ENCODE measurements around the gene LRRC53. TPM values are rescaled to one million over a fixed set of nuclear protein-coding genes. Genes with fewer than 3 reads are reported as not detected.

Gene LRRC53
- total RNA-seq, 2 experiments from 2014 or later, result not detected

- no peaks in the 10 kb centered on the region for H3K27me3 Mint-ChIP-seq
- no peak for DNase-seq
- TF ChIP-seq, protein P1, sequence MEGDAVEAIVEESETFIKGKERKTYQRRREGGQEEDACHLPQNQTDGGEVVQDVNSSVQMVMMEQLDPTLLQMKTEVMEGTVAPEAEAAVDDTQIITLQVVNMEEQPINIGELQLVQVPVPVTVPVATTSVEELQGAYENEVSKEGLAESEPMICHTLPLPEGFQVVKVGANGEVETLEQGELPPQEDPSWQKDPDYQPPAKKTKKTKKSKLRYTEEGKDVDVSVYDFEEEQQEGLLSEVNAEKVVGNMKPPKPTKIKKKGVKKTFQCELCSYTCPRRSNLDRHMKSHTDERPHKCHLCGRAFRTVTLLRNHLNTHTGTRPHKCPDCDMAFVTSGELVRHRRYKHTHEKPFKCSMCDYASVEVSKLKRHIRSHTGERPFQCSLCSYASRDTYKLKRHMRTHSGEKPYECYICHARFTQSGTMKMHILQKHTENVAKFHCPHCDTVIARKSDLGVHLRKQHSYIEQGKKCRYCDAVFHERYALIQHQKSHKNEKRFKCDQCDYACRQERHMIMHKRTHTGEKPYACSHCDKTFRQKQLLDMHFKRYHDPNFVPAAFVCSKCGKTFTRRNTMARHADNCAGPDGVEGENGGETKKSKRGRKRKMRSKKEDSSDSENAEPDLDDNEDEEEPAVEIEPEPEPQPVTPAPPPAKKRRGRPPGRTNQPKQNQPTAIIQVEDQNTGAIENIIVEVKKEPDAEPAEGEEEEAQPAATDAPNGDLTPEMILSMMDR (IDR thresholded peaks at IDR 0.05), result no peak
- CTCF ChIA-PET, result interaction anchor here (1.5 kb wide), 1 partner anchor 10 kb away, joined by 3 read pairs; no protein-coding TSS in a partner anchor
- intact Hi-C loops (cut with micrococcal nuclease), result no loop called here
- no peaks in the 10 kb centered on the region for H3K4me1 Mint-ChIP-seq (ENCODE audit: low read depth)
- no peaks in the 10 kb centered on the region for H3K36me3 Mint-ChIP-seq (ENCODE audit: low read depth)
- H3K9me3 Mint-ChIP-seq, result no peaks in the 10 kb centered on the region
- no peak overlapping the region for H3K27ac Mint-ChIP-seq
- H3K4me3 Mint-ChIP-seq, result no peak overlapping the region
- no peak for ATAC-seq
- POLR2A ChIA-PET, result no interaction called here
Measured at GRCh38 chr1:74496669-74497068, 15.7 kb downstream of the LRRC53 start.

DNA sequence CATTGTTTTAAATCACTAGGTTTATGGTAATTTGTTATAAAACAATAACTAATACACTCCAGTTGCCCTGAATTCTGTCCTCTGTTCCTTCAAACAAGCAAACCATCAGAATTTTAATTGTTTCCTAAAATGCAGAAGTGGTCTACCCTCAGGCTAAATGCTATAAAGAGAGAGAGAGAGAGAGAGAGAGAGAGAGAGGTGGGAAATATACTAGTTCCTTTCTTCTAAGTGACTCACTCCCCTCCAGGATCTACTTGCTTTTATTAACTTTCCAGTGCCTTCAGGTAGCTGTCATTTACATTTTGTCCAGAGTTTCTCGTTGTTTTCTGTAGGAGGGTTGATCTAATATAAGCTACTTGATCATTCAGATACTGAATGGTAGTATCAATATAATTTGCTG lies 26.4 kb downstream of the LRRC53 start:
- Mint-ChIP-seq H3K27ac (no peak overlapping the region), H3K36me3 (ENCODE audit: low read depth) (no peaks in the 10 kb centered on the region), H3K4me3 (no peak overlapping the region), H3K4me1 (ENCODE audit: low read depth) (no peaks in the 10 kb centered on the region), H3K27me3 (peaks cover 2% of the 10 kb centered on the region), H3K9me3 (no peaks in the 10 kb centered on the region)
- TF ChIP-seq, protein P1 (IDR thresholded peaks at IDR 0.05), result no peak
- CTCF ChIA-PET, result no interaction called here
- no peak for ATAC-seq
- intact Hi-C loops (cut with micrococcal nuclease), result no loop called here
- POLR2A ChIA-PET, result no interaction called here
- no peak for DNase-seq

GRCh38 chr1:74485622-74486021 lies 26.8 kb downstream of the LRRC53 start:
- Mint-ChIP-seq H3K27ac (no peak overlapping the region), H3K36me3 (ENCODE audit: low read depth) (no peaks in the 10 kb centered on the region), H3K27me3 (peaks cover 2% of the 10 kb centered on the region), H3K4me3 (no peak overlapping the region), H3K9me3 (no peaks in the 10 kb centered on the region), H3K4me1 (ENCODE audit: low read depth) (no peaks in the 10 kb centered on the region)
- no peak for ATAC-seq
- ChIA-PET CTCF (no interaction called here), POLR2A (no interaction called here)
- no peak for DNase-seq
- TF ChIP-seq, protein P1 (IDR thresholded peaks at IDR 0.05), result no peak
- intact Hi-C loops (cut with micrococcal nuclease), result no loop called here

DNA sequence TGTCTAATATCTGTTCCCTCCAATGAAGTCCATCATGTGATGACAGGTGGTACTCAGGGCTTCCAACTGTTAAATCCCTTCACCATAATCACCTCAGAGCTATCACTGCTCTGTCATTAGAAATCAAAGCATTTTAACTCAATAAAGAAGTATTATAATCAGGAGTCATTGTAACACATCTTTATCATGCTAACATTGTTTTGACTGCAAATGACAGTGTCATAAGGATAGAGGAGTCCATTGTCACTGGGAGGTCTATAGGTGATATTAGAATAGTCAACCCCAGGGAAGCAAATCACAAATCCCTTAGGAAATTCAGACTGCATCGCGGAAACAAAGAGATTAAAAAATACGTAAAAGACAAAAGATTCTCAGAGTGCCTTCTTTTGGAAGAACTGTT lies 30.8 kb downstream of the LRRC53 start:
- CTCF ChIA-PET, result interaction anchor here (1.5 kb wide), 1 partner anchor 11 kb away, joined by 3 read pairs; no protein-coding TSS in a partner anchor
- TF ChIP-seq, protein P1 (IDR thresholded peaks at IDR 0.05), result no peak
- peaks cover 2% of the 10 kb centered on the region for H3K27me3 Mint-ChIP-seq
- intact Hi-C loops (cut with micrococcal nuclease), result no loop called here
- no peaks in the 10 kb centered on the region for H3K4me1 Mint-ChIP-seq (ENCODE audit: low read depth)
- DNase-seq, result no peak
- no peak overlapping the region for H3K27ac Mint-ChIP-seq
- no peak overlapping the region for H3K4me3 Mint-ChIP-seq
- POLR2A ChIA-PET, result no interaction called here
- no peaks in the 10 kb centered on the region for H3K9me3 Mint-ChIP-seq
- ATAC-seq, result no peak
- no peaks in the 10 kb centered on the region for H3K36me3 Mint-ChIP-seq (ENCODE audit: low read depth)

DNA sequence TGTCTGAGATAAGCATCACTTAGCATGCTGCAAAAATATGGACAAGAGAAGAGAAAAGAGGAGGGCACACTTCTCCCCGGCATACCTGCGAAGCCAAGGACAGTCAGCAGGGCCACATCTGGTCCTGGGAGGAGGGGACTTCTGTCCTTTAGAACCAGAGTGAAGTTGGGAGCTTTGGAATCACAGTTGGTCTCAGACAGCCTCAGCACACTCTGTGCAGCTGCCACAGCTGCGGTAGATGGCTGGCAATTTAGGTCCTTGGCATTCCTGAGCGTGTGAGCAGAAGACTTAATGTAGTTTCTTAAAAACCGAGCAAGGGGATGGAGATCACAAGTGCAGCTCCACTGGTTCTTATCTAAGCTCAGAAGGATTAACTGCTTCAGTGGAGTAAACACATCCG lies 32.3 kb downstream of the LRRC53 start:
- Mint-ChIP-seq H3K4me3 (no peak overlapping the region), H3K27ac (no peak overlapping the region), H3K4me1 (ENCODE audit: low read depth) (no peaks in the 10 kb centered on the region), H3K36me3 (ENCODE audit: low read depth) (no peaks in the 10 kb centered on the region), H3K9me3 (no peaks in the 10 kb centered on the region), H3K27me3 (peaks cover 4% of the 10 kb centered on the region)
- ATAC-seq (no peak), DNase-seq (no peak)
- ChIA-PET POLR2A (no interaction called here), CTCF (no interaction called here)
- TF ChIP-seq, protein P1 (IDR thresholded peaks at IDR 0.05), result no peak
- intact Hi-C loops (cut with micrococcal nuclease), result no loop called here

All from activated CD8-positive, alpha-beta T cell treated with anti-CD3 and anti-CD28 coated beads for 36 hours (primary cell).